HepG2 (cell line): ENCODE results near the gene HHIPL1. TPM values are rescaled to one million over a fixed set of nuclear protein-coding genes. Genes with fewer than 3 reads are reported as not detected.

ENCODE experiments used
- ARNT2 ChIP-seq: sonication (generic); formaldehyde crosslinking; IDR thresholded peaks from 2 replicates; pipeline ENCODE4 v1.8.0; 2022; ENCODE audit warnings: mild to moderate bottlenecking, low read depth, missing genetic modification reagents, moderate library complexity
- BRD4 ChIP-seq: sonication (generic); formaldehyde crosslinking; IDR thresholded peaks from 2 replicates; pipeline ENCODE4 v1.4.0; 2020; ENCODE audit warnings: missing genetic modification reagents
- HCFC1 ChIP-seq: fragments of 150-350 bp; IDR thresholded peaks from 2 replicates; pipeline ENCODE4 v1.6.1; 2014; ENCODE audit warnings: low read depth, low read length
- HNRNPLL ChIP-seq: fragments of 200-400 bp; formaldehyde crosslinking; IDR thresholded peaks from 2 replicates; pipeline ENCODE4 v1.6.1; 2017; ENCODE audit warnings: mild to moderate bottlenecking, low read depth, low read length; ENCODE audit not compliant: poor library complexity, severe bottlenecking
- HNRNPUL1 ChIP-seq: fragments of 200-400 bp; formaldehyde crosslinking; IDR thresholded peaks from 2 replicates; pipeline ENCODE4 v1.6.1; 2017; ENCODE audit warnings: low read depth, mild to moderate bottlenecking, low read length, moderate library complexity
- IKZF1 ChIP-seq: fragments of 450-650 bp; IDR thresholded peaks from 2 replicates; pipeline ENCODE4 v1.7.1; 2016
- LBX2 ChIP-seq: sonication (generic); formaldehyde crosslinking; IDR thresholded peaks from 2 replicates; pipeline ENCODE4 v1.5.0; 2020; ENCODE audit warnings: missing genetic modification reagents, mild to moderate bottlenecking, borderline replicate concordance
- MATR3 ChIP-seq: sonication (generic); formaldehyde crosslinking; IDR thresholded peaks from 2 replicates; pipeline ENCODE4 v1.4.0; 2020; ENCODE audit warnings: missing genetic modification reagents
- MTF1 ChIP-seq: sonication (generic); formaldehyde crosslinking; IDR thresholded peaks from 2 replicates; pipeline ENCODE4 v1.5.0; 2020; ENCODE audit warnings: missing genetic modification reagents
- PREB ChIP-seq: sonication (generic); formaldehyde crosslinking; IDR thresholded peaks from 2 replicates; pipeline ENCODE4 v1.4.0; 2020; ENCODE audit warnings: missing genetic modification reagents
- RBFOX2 ChIP-seq: fragments of 200-400 bp; formaldehyde crosslinking; IDR thresholded peaks from 2 replicates; pipeline ENCODE4 v1.6.1; 2017; ENCODE audit warnings: low read depth, mild to moderate bottlenecking, low read length
- RORA ChIP-seq: sonication (generic); formaldehyde crosslinking; IDR thresholded peaks from 2 replicates; pipeline ENCODE4 v1.5.0; 2020; ENCODE audit warnings: mild to moderate bottlenecking, missing genetic modification reagents, moderate library complexity
- TEAD2 ChIP-seq: sonication (generic); formaldehyde crosslinking; IDR thresholded peaks from 2 replicates; pipeline ENCODE4 v1.9.0; 2021; ENCODE audit warnings: missing genetic modification reagents
- TGIF2 ChIP-seq: IDR thresholded peaks from 2 replicates; pipeline ENCODE4 v1.6.1; 2016; ENCODE audit warnings: control low read depth, missing compliant biosample characterization
- USF2 ChIP-seq, 2 experiments: sonication (generic) in 1 of 2; formaldehyde crosslinking in 1 of 2; IDR thresholded peaks; 2 replicates each; pipeline versions ENCODE4 v1.5.1 to v1.6.1; 2011 to 2020; ENCODE audit warnings: borderline replicate concordance in 1 of 2, low read depth in 1 of 2, low read length in 1 of 2, mild to moderate bottlenecking in 1 of 2, missing genetic modification reagents in 1 of 2, moderate library complexity in 1 of 2
- ZBTB25 ChIP-seq: IDR thresholded peaks from 2 replicates; pipeline ENCODE4 v1.6.1; 2018; ENCODE audit warnings: missing genetic modification reagents
- ZNF234 ChIP-seq: sonication (generic); formaldehyde crosslinking; conservative IDR thresholded peaks from 2 replicates; pipeline ENCODE4 v1.5.1; 2020; ENCODE audit warnings: mild to moderate bottlenecking, missing genetic modification reagents
- ZNF276 ChIP-seq: sonication (generic); formaldehyde crosslinking; IDR thresholded peaks from 2 replicates; pipeline ENCODE4 v1.4.0; 2020; ENCODE audit warnings: mild to moderate bottlenecking, low read depth, missing genetic modification reagents
- ZNF292 ChIP-seq: sonication (generic); formaldehyde crosslinking; IDR thresholded peaks from 2 replicates; pipeline ENCODE4 v1.8.1; 2022; ENCODE audit warnings: mild to moderate bottlenecking, low read depth, missing genetic modification reagents, borderline replicate concordance
- ZNF576 ChIP-seq: sonication (generic); formaldehyde crosslinking; IDR thresholded peaks from 2 replicates; pipeline ENCODE4 v1.4.0; 2020; ENCODE audit warnings: mild to moderate bottlenecking, missing genetic modification reagents
- ZNF678 ChIP-seq: sonication (generic); formaldehyde crosslinking; IDR thresholded peaks from 2 replicates; pipeline ENCODE4 v1.4.0; 2020; ENCODE audit warnings: mild to moderate bottlenecking, missing genetic modification reagents
- ZSCAN21 ChIP-seq: sonication (generic); formaldehyde crosslinking; IDR thresholded peaks from 2 replicates; pipeline ENCODE4 v1.8.0; 2022; ENCODE audit warnings: mild to moderate bottlenecking, missing genetic modification reagents, moderate library complexity, borderline replicate concordance
- polyA plus RNA-seq, 8 experiments: library from polyadenylated mRNA; depleted of rRNA in 3 of 8; stranded (reverse) in 7 of 8; unstranded in 1 of 8; fragments of >200 nt; fragmentation: Illumina TruSeq in 4 of 8; extraction: Trizol in 4 of 8; gene quantifications; 2 replicates each; pipeline versions ENCODE4 v1.2.1 to v1.2.3, GENCODE V29; 2011 to 2016; ENCODE audit warnings: low read depth in 4 of 8, missing spikeins in 1 of 8, mixed read lengths in 1 of 8; ENCODE audit not compliant: insufficient read depth in 1 of 8
- total RNA-seq, 5 experiments: library from RNA; depleted of rRNA; stranded (reverse); fragments of >200 nt; fragmentation: Illumina TruSeq; extraction: Trizol; gene quantifications; 2 replicates each; pipeline ENCODE4 v1.2.3, GENCODE V29; 2016; ENCODE audit warnings: low read depth in 1 of 5

HHIPL1 gene
- total and polyA plus RNA-seq, 2 of the 13 experiments (the other 11 are each of a cell fraction or from before 2014, with no cell fraction given): not detected

- peak; percentile 99 for TF ChIP-seq ZNF234 (CRISPR knock-in tag)
- no peak for TF ChIP-seq IKZF1
- 0 out of 2 replicates have a peak, but pooled peaks have one; percentile 33 for TF ChIP-seq BRD4
- TF ChIP-seq RBFOX2: peak; percentile 59
- TF ChIP-seq MATR3 (CRISPR knock-in tag): no peak
- TF ChIP-seq ZNF678 (CRISPR knock-in tag): peak; percentile 71; the same call in 1 of the 2 replicates
- peak; percentile 93; the same call in 1 of the 2 replicates for TF ChIP-seq PREB (CRISPR knock-in tag)
- TF ChIP-seq ZBTB25: no peak; the same call in 1 of the 2 replicates
- no peak for TF ChIP-seq RORA (CRISPR knock-in tag)
- no peak for TF ChIP-seq ZNF576 (CRISPR knock-in tag)
- TF ChIP-seq TEAD2 (CRISPR knock-in tag): peak; percentile 98
- no peak for TF ChIP-seq HNRNPLL
- peak; percentile 99 for TF ChIP-seq ARNT2 (CRISPR knock-in tag)
- TF ChIP-seq HCFC1: no peak
- peak; percentile 43; the same call in 1 of the 2 replicates for TF ChIP-seq TGIF2
- peak; percentile 96; the same call in 1 of the 2 replicates for TF ChIP-seq LBX2
- TF ChIP-seq ZSCAN21 (CRISPR knock-in tag): peak; percentile 99
- TF ChIP-seq USF2 (IDR thresholded peaks at IDR 0.05; ENCODE audit: low read depth, low read length): no peak
- no peak; the same call in 1 of the 2 replicates for TF ChIP-seq USF2 (CRISPR knock-in tag; IDR thresholded peaks at IDR 0.05; ENCODE audit: borderline replicate concordance)
- TF ChIP-seq ZNF276 (CRISPR knock-in tag): peak; percentile 64; the same call in 1 of the 2 replicates
- no peak for TF ChIP-seq ZNF292 (CRISPR knock-in tag)
- TF ChIP-seq HNRNPUL1: no peak
- peak; percentile 97 for TF ChIP-seq MTF1
Observed at GRCh38 chr14:99603471-99604277, 41.3 kb upstream of the HHIPL1 start, which contains the start of gene CCDC85C (continued).
